22Rv1 (cell line): ENCODE data around the gene PHYKPL.

Experiments used
- H3K27ac ChIP-seq: fragments of 450-650 bp; 2 replicates; pipeline ENCODE4 v1.5.1; 2017
- CTCF ChIP-seq: fragments of 450-650 bp; IDR thresholded peaks from 2 replicates; pipeline ENCODE4 v1.5.1; 2017; ENCODE audit warnings: mild to moderate bottlenecking
- ZFX ChIP-seq: fragments of 450-650 bp; IDR thresholded peaks from 2 replicates; pipeline ENCODE4 v1.6.1; 2017; ENCODE audit warnings: antibody characterized with exemption, borderline replicate concordance

Gene PHYKPL

DNA sequence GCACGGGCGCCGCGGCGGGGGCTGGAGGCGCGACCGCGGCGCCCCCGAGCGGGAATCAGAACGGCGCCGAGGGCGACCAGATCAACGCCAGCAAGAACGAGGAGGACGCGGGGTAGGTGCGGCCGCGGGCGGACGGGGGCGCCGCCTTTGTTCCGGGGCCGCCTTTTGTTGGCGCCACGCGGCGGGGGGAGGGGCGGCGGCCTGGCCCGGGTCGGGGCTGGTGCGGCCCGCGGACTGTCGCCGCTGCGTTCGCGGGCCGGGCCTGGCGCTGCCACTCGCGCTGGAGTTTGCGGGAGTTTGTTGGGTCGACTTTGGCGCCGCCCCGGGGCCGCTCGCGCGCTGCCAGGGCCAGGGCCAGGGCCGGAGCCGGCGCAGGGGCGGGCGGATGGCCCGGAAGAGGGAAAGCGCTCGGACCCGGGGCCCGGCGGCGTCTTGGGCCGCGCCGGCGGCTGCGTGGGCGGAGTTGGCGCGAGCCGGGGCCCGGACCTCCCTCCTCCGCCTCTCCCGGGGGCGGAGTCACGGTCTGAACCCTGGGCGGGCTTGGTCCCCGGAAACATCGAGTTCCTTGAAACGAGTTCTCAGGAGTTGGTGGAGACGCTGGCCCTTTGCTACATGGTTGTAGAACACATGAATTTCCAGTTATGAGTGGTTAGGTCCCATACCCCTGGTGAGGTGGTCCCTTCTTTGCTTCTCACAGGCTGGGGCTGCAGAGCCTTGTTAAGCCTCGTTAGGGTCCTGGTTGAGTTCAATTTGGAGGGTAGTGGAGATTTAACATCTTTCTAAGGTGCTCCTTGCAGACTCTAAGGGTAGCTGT, 27.5 kb downstream of the PHYKPL start:
- TF ChIP-seq CTCF = peak; percentile 17; the same call in 1 of the 2 replicates
- TF ChIP-seq ZFX = no peak
- H3K27ac ChIP-seq = peak overlapping the region; percentile 97

DNA sequence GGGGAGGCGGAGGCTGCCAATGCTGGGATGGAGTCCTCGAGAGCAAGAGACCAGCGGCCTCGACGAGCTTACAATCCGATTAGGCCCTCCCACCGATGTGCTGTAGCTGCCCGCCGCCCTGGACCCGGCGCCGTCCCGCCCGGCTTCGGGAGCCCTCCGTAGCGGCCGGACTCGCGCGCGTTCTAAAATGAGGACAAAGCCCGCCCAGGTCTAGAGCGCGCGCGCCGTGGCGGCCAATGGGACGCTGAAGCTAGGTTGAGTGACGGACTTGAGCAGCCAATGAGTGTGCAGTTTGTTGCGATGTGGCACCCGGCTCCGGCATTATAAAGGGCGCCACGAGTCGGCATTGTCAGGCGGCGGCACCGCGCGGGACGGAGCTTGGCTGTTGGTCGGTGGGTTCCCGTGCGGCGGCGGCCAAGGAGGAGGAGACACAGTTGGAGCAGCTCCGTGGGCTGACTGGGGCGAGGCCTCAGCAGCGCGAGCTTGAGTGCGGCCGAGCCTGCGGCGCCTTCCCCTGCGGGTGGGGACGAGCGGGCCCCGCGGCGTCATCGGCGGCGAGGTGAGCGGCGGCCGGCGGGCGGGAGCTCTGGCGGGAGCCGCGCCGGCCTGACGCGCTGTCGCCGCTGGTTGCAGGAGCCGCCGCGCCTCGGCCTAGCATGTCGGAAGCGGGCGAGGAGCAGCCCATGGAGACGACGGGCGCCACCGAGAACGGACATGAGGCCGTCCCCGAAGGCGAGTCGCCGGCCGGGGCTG, 28.2 kb downstream of the PHYKPL start, which contains the start of gene HNRNPAB:
Gene HNRNPAB, plus strand, starts transcription at position 352 of the 753 bp plus-strand sequence. Its CDS starts 305 bp downstream, at position 657.
- no peak for TF ChIP-seq CTCF
- TF ChIP-seq ZFX = no peak

GRCh38 chr5:178203670-178204181, 28.9 kb downstream of the PHYKPL start:
- peak overlapping the region; percentile 97 for H3K27ac ChIP-seq
- no peak for TF ChIP-seq CTCF
- no peak for TF ChIP-seq ZFX

More for the DNA sequence above, 28.2 kb downstream of the PHYKPL start, which contains the start of gene HNRNPAB:
- H3K27ac ChIP-seq = peak within 1 kb of the TSS; percentile 97

DNA sequence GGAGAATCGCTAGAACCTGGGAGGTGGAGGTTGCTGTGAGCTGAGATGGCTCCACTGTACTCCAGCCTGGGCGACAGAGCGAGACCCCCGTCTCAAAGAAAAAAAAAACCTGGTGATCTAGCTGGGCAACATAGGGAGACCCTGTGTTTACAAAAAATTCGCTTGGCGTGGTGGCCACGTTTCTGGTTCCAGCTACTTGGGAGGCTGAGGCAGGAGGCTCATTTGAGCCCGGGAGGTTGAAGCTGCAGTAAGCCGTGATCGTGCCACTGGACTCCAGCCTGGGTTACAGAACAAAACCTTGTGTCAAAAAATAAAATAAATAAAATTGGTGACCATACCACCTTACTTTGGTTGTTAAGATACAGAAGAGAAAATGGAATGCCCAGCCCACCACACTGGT, 30.1 kb downstream of the PHYKPL start:
- no peak overlapping the region for H3K27ac ChIP-seq
- TF ChIP-seq CTCF (no peak), ZFX (no peak)

GRCh38 chr5:178201927-178202235, 30.7 kb downstream of the PHYKPL start:
- no peak overlapping the region for H3K27ac ChIP-seq
- no peak for TF ChIP-seq CTCF
- no peak for TF ChIP-seq ZFX

GRCh38 chr5:178201221-178201926, 31.2 kb downstream of the PHYKPL start:
- H3K27ac ChIP-seq = no peak overlapping the region
- TF ChIP-seq ZFX (no peak), CTCF (no peak)
